RKO (cell line): ENCODE data around the gene SLC43A2.
"Not testable (repeated sequence)": the region's sequence is repeated elsewhere in the genome, so short reads cannot be mapped to it uniquely, and the experiment has no call there.

ENCODE experiments used
- DNase-seq: peaks from one replicate; pipeline ENCODE4 v3.0.0-alpha.2; 2016; ENCODE audit warnings: low spot score

Gene SLC43A2

GRCh38 chr17:1535737-1536136 lies 92.9 kb downstream of the SLC43A2 start:
- no peak for DNase-seq

- DNase-seq: no peak
Observed at GRCh38 chr17:1533661-1534325, 94.8 kb downstream of the SLC43A2 start.

- DNase-seq: no peak
Observed at GRCh38 chr17:1532836-1533602, 95.6 kb downstream of the SLC43A2 start.

GRCh38 chr17:1529863-1530262 lies 98.8 kb downstream of the SLC43A2 start:
- no peak for DNase-seq

GRCh38 chr17:1526876-1527275 lies 101.8 kb downstream of the SLC43A2 start:
- not testable (repeated sequence) for DNase-seq

GRCh38 chr17:1522626-1523025 lies 106.0 kb downstream of the SLC43A2 start:
- no peak for DNase-seq

- no peak for DNase-seq
Observed at GRCh38 chr17:1521086-1521640, 107.5 kb downstream of the SLC43A2 start.

GRCh38 chr17:1519678-1520077 lies 109.0 kb downstream of the SLC43A2 start:
- no peak for DNase-seq
